Measurements from ENCODE around the gene ARHGAP15.

DNA sequence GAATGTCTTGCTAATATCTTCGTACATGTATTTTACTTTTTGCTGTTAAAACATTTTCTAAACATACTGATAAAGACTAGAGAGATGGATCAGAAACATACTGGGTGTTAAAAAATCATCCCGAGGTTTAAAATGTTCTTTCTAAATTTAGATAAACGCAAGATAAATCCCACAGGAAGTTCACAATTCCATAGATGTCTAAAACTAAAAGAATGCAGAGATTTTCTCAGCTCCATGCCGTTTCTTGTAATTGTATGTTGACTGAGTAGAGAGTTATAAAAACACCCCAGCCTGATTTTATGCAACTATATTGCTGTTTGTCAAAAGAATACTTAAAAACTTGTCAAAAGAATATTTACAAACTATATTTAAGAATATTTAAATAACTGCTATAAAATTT, 455.7 kb downstream of the ARHGAP15 start:
- TF ChIP-seq POLR2A (IDR thresholded peaks at IDR 0.05; ENCODE audit: low read length) (no peak), GATA1 (IDR thresholded peaks at IDR 0.05; ENCODE audit: low read depth, low read length) (no peak)

All from erythroblast (primary cell).